ENCODE measurements around the gene TGDS.
A peak's percentile ranks its signal among the peaks of the same experiment; 100 is the strongest.

Gene TGDS

GRCh38 chr13:94557684-94558235 lies 38.2 kb downstream of the TGDS start:
- DNase-seq (ENCODE audit: low read depth) = no peak
- no peak overlapping the region for H3K4me3 ChIP-seq (ENCODE audit: low read depth, low read length)
- in situ Hi-C loops (cut with HindIII; ENCODE audit: low sequenced_read_pairs) = no loop called here
- no peak for TF ChIP-seq CTCF (IDR thresholded peaks at IDR 0.05; ENCODE audit: low read depth, low read length, missing control alignments)

- no peak overlapping the region for H3K4me3 ChIP-seq (ENCODE audit: low read depth, low read length)
- in situ Hi-C loops (cut with HindIII; ENCODE audit: low sequenced_read_pairs) = no loop called here
- no peak for TF ChIP-seq CTCF (IDR thresholded peaks at IDR 0.05; ENCODE audit: low read depth, low read length, missing control alignments)
- DNase-seq (ENCODE audit: low read depth) = no peak
Measured at GRCh38 chr13:94556621-94557020, 39.3 kb downstream of the TGDS start.

GRCh38 chr13:94556041-94556440 lies 39.9 kb downstream of the TGDS start:
- DNase-seq (ENCODE audit: low read depth) = no peak
- in situ Hi-C loops (cut with HindIII; ENCODE audit: low sequenced_read_pairs) = no loop called here
- TF ChIP-seq CTCF (IDR thresholded peaks at IDR 0.05; ENCODE audit: low read depth, low read length, missing control alignments) = no peak
- H3K4me3 ChIP-seq (ENCODE audit: low read depth, low read length) = no peak overlapping the region

GRCh38 chr13:94553766-94554165 lies 42.2 kb downstream of the TGDS start:
- TF ChIP-seq CTCF (IDR thresholded peaks at IDR 0.05; ENCODE audit: low read depth, low read length, missing control alignments) = no peak
- no peak overlapping the region for H3K4me3 ChIP-seq (ENCODE audit: low read depth, low read length)
- in situ Hi-C loops (cut with HindIII; ENCODE audit: low sequenced_read_pairs) = no loop called here
- no peak for DNase-seq (ENCODE audit: low read depth)

- in situ Hi-C loops (cut with HindIII; ENCODE audit: low sequenced_read_pairs) = no loop called here
- no peak for DNase-seq (ENCODE audit: low read depth)
Measured at GRCh38 chr13:94552095-94552494, 43.9 kb downstream of the TGDS start.

GRCh38 chr13:94550062-94550738 lies 45.8 kb downstream of the TGDS start:
- peak overlapping the region; percentile 54 for H3K4me3 ChIP-seq (ENCODE audit: low read depth, low read length)
- TF ChIP-seq CTCF (IDR thresholded peaks at IDR 0.05; ENCODE audit: low read depth, low read length, missing control alignments) = no peak
- in situ Hi-C loops (cut with HindIII; ENCODE audit: low sequenced_read_pairs) = no loop called here
- DNase-seq (ENCODE audit: low read depth) = peak; percentile 24

More at GRCh38 chr13:94552095-94552494, 43.9 kb downstream of the TGDS start:
- H3K4me3 ChIP-seq (ENCODE audit: low read depth, low read length) = no peak overlapping the region
- no peak for TF ChIP-seq CTCF (IDR thresholded peaks at IDR 0.05; ENCODE audit: low read depth, low read length, missing control alignments)

All from astrocyte of the cerebellum (primary cell).